Tibial nerve (tissue), 4 donors: ENCODE data around the gene UGT1A7.

Experiments used
- EP300 ChIP-seq, 2 donors: sonication (generic); formaldehyde crosslinking; IDR thresholded peaks; one replicate each; pipeline ENCODE4 v1.6.1; 2017; ENCODE audit warnings: antibody characterized with exemption in 2 of 2, mild to moderate bottlenecking in 1 of 2
- POLR2A ChIP-seq, 2 donors: fragments of 450-650 bp; IDR thresholded peaks; one replicate each; pipeline ENCODE4 v1.6.1; 2017; ENCODE audit warnings: antibody characterized with exemption in 2 of 2, mild to moderate bottlenecking in 2 of 2, moderate library complexity in 2 of 2
- TF ChIP-seq, protein P1 (sequence below), 5 experiments: fragments of 200-600 bp in 3 of 5; fragments of 450-650 bp in 2 of 5; sonication (generic) in 3 of 5; IDR thresholded peaks; one replicate each; pipeline ENCODE4 v1.5.1; 2016 to 2019; ENCODE audit warnings: antibody characterized with exemption in 5 of 5, mild to moderate bottlenecking in 3 of 5, moderate library complexity in 2 of 5

DNA sequence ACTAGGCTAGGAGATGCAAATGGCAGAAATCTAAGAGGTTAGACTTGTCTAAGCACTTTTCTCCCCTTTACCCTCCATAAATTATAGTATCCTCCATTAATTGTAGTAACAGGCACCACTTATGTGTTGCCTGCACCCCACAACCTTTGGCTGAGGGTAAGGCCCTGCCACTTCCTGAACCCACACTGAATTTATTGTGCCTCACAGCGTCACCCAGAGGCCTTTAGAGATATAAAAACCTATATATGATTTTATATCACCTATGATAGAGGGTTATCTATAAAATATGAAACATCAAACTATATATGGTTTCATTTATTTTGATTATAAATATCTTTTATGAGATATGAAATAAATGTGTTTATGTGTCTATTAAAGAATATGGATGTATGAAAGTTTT, 7.4 kb upstream of the UGT1A7 start:
- TF ChIP-seq, protein P1, sequence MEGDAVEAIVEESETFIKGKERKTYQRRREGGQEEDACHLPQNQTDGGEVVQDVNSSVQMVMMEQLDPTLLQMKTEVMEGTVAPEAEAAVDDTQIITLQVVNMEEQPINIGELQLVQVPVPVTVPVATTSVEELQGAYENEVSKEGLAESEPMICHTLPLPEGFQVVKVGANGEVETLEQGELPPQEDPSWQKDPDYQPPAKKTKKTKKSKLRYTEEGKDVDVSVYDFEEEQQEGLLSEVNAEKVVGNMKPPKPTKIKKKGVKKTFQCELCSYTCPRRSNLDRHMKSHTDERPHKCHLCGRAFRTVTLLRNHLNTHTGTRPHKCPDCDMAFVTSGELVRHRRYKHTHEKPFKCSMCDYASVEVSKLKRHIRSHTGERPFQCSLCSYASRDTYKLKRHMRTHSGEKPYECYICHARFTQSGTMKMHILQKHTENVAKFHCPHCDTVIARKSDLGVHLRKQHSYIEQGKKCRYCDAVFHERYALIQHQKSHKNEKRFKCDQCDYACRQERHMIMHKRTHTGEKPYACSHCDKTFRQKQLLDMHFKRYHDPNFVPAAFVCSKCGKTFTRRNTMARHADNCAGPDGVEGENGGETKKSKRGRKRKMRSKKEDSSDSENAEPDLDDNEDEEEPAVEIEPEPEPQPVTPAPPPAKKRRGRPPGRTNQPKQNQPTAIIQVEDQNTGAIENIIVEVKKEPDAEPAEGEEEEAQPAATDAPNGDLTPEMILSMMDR (IDR thresholded peaks at IDR 0.05) = no peak
- no peak for TF ChIP-seq POLR2A (IDR thresholded peaks at IDR 0.05)
- TF ChIP-seq EP300 (IDR thresholded peaks at IDR 0.05) = no peak
